Measurements from ENCODE around the gene TBC1D14.
A peak's percentile ranks its signal among the peaks of the same experiment; 100 is the strongest.
"Not testable (repeated sequence)": the region's sequence is repeated elsewhere in the genome, so short reads cannot be mapped to it uniquely, and the experiment has no call there.

TBC1D14 gene

GRCh38 chr4:6909113-6909969 lies at the start of gene TBC1D14:
TBC1D14 (plus strand) TSS chr4:6909826; CDS start chr4:6923390, 13,564 bp downstream.
- DNase-seq: peak; percentile 83

- no peak for DNase-seq
Measured at GRCh38 chr4:6868386-6868785, 41.2 kb upstream of the TBC1D14 start.

- no peak for DNase-seq
Measured at GRCh38 chr4:6869944-6870343, 39.7 kb upstream of the TBC1D14 start.

- DNase-seq: no peak
Measured at GRCh38 chr4:6873291-6873690, 36.3 kb upstream of the TBC1D14 start.

GRCh38 chr4:6873792-6874461 lies 35.7 kb upstream of the TBC1D14 start:
- peak; percentile 52 for DNase-seq

GRCh38 chr4:6874981-6875380 lies 34.6 kb upstream of the TBC1D14 start:
- DNase-seq: no peak

- DNase-seq: no peak
Measured at GRCh38 chr4:6875431-6875831, 34.2 kb upstream of the TBC1D14 start.

GRCh38 chr4:6876440-6876839 lies 33.2 kb upstream of the TBC1D14 start:
- DNase-seq: no peak

- no peak for DNase-seq
Measured at GRCh38 chr4:6877067-6877466, 32.6 kb upstream of the TBC1D14 start.

- DNase-seq: no peak
Measured at GRCh38 chr4:6878451-6879059, 31.1 kb upstream of the TBC1D14 start.

- no peak for DNase-seq
Measured at GRCh38 chr4:6880691-6881090, 28.9 kb upstream of the TBC1D14 start.

GRCh38 chr4:6881908-6882307 lies 27.7 kb upstream of the TBC1D14 start:
- DNase-seq: no peak

GRCh38 chr4:6884341-6884870 lies 25.2 kb upstream of the TBC1D14 start:
- no peak for DNase-seq

GRCh38 chr4:6885953-6886557 lies 23.6 kb upstream of the TBC1D14 start:
- DNase-seq: peak; percentile 53

- no peak for DNase-seq
Measured at GRCh38 chr4:6886886-6887285, 22.7 kb upstream of the TBC1D14 start.

- no peak for DNase-seq
Measured at GRCh38 chr4:6887591-6888371, 21.8 kb upstream of the TBC1D14 start.

GRCh38 chr4:6888506-6889071 lies 21.0 kb upstream of the TBC1D14 start:
- DNase-seq: no peak

GRCh38 chr4:6889101-6889735 lies 20.4 kb upstream of the TBC1D14 start:
- DNase-seq: no peak

- DNase-seq: no peak
Measured at GRCh38 chr4:6889736-6890324, 19.8 kb upstream of the TBC1D14 start.

GRCh38 chr4:6890358-6890757 lies 19.3 kb upstream of the TBC1D14 start:
- no peak for DNase-seq

- DNase-seq: not testable (repeated sequence)
Measured at GRCh38 chr4:6890971-6891370, 18.7 kb upstream of the TBC1D14 start.
